ENCODE results near the gene POLR3B.

POLR3B gene

DNA sequence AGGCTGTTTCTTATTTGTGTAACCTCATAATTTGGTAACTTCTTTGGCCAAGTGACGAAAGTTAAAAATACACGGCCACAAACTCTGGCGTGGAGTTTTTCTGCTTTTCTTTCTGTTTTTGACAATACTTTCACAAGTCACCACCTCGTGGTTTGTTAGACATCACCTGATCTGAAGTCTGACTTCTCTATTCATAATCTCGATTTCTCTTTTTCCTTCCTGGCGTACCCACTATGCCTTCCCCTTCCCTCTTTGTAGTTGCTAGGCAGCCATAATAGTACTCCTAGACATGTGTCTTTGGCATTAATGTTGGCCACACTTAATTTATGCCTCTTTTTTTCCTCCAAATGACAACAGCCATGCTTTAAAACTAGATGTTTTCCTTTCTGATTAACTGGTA, 97.6 kb downstream of the POLR3B start:
- TF ChIP-seq CTCF (IDR thresholded peaks at IDR 0.05): no peak

GRCh38 chr12:106459124-106459523, 101.6 kb downstream of the POLR3B start:
- TF ChIP-seq CTCF (IDR thresholded peaks at IDR 0.05): no peak

DNA sequence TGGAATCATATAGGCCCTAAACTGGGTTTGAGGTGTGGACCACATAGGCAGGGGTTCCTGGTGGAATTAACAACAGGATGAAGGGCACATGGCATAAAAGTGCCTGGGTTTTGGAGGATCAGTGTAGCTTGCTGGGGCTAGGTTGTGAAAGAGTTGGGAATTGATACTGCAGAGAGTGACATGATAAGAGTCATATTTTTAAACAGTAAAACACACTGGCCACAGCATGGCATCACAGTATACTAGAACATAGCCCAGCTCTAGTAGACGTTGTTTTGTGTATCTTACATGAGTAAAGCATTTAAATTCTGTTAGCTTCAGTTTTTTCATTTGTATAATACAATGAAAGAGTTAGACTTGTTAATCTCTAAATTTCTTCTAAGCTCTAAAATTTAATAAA, 102.0 kb downstream of the POLR3B start:
- no peak for TF ChIP-seq CTCF (IDR thresholded peaks at IDR 0.05)

DNA sequence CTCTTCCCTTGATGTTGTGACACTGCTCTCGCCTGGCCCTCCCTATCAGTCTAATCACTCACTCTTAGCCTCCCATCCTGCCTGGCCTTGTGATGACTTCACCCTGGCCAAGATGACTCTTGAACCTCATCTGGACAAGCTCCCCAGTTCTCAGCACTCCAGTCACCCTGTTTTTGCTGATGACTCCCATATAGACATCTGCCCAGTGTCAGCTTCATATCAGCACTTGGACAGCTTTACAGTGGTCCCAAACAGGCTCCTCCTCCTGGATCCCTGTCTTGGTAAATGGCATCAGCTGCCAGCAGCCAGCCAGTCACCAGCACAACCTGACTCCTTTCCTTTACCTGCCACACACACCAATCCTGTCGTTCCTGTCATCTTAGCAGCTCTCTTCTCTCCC, 104.2 kb downstream of the POLR3B start:
- no peak for TF ChIP-seq CTCF (IDR thresholded peaks at IDR 0.05)

- TF ChIP-seq CTCF (IDR thresholded peaks at IDR 0.05): no peak
These were observed 122.7 kb downstream of the POLR3B start for GRCh38 chr12:106480251-106480650.

GRCh38 chr12:106481246-106481645, 123.7 kb downstream of the POLR3B start:
- TF ChIP-seq CTCF (IDR thresholded peaks at IDR 0.05): no peak

GRCh38 chr12:106487664-106488063, 130.1 kb downstream of the POLR3B start:
- no peak for TF ChIP-seq CTCF (IDR thresholded peaks at IDR 0.05)

GRCh38 chr12:106488884-106489283, 131.3 kb downstream of the POLR3B start:
- TF ChIP-seq CTCF (IDR thresholded peaks at IDR 0.05): no peak

Measured in LNCAP (cell line).